22Rv1 (cell line): ENCODE measurements around the gene TXNDC5.

ENCODE experiments used
- ZFX ChIP-seq: fragments of 450-650 bp; IDR thresholded peaks from 2 replicates; pipeline ENCODE4 v1.6.1; 2017; ENCODE audit warnings: antibody characterized with exemption, borderline replicate concordance
- TF ChIP-seq, protein P1 (sequence below): fragments of 450-650 bp; IDR thresholded peaks from 2 replicates; pipeline ENCODE4 v1.5.1; 2017; ENCODE audit warnings: mild to moderate bottlenecking

DNA sequence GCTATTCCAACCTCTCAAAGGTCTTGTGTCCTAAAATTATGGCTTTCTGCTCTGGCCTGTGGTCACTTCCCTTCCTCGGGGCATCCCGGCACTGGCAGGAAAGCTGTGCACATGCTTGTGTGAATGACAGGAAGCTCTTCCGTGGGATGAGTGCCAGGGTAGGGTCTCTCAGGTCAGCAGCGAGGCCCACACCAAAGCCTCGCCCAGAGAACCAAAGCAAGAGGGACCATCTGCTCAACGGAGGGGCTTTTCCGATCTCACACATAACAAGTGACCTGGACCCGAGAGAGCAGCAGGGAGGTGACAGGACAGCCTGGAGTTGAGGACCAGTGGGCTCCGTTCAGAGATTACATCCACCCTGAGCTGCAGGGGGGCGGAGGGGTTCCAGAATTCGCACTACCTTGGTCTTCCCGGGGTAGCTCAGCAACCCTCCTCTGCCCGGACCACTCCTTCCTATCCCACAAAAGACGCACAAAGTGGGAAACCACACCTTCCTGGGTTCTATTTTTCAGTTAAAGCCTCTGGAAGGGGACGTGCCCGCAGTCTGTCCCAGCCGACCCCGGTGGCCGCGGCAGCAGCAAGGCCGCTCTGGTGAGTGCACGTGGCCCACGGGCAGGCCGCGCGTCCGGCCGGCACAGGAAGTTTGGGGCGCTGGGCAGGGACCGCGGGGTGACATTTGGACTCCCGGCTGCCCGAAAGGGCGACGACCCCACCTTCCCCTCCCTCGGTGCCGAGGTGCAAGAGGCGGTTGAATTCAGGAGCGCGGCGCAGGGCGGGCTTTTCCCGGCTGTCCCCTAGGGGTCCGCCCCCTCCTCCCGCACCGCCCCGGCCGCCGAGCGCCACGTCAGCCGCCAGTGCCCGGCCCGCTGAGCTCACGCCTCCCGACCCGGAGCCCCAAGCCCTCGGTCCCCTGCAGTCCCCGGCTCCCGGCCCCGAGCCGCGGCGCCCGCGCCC lies 988 bp downstream of the TXNDC5 start:
- TF ChIP-seq, protein P1, sequence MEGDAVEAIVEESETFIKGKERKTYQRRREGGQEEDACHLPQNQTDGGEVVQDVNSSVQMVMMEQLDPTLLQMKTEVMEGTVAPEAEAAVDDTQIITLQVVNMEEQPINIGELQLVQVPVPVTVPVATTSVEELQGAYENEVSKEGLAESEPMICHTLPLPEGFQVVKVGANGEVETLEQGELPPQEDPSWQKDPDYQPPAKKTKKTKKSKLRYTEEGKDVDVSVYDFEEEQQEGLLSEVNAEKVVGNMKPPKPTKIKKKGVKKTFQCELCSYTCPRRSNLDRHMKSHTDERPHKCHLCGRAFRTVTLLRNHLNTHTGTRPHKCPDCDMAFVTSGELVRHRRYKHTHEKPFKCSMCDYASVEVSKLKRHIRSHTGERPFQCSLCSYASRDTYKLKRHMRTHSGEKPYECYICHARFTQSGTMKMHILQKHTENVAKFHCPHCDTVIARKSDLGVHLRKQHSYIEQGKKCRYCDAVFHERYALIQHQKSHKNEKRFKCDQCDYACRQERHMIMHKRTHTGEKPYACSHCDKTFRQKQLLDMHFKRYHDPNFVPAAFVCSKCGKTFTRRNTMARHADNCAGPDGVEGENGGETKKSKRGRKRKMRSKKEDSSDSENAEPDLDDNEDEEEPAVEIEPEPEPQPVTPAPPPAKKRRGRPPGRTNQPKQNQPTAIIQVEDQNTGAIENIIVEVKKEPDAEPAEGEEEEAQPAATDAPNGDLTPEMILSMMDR = no peak
- no peak for TF ChIP-seq ZFX
